GM23338 (cell line): Measurements from ENCODE around the gene NCKAP5. TPM values are rescaled to one million over a fixed set of nuclear protein-coding genes. Genes with fewer than 3 reads are reported as not detected.

ENCODE experiments used
- CREB1 ChIP-seq: fragments of 250-450 bp; sonication (Bioruptor Pico); IDR thresholded peaks from 2 replicates; pipeline ENCODE4 v1.5.0; 2020; ENCODE audit warnings: low read depth, mild to moderate bottlenecking, moderate library complexity
- JUNB ChIP-seq: IDR thresholded peaks from one replicate; pipeline ENCODE4 v1.6.1; 2016; ENCODE audit warnings: antibody characterized with exemption; ENCODE audit not compliant: unreplicated experiment
- ZNF114 ChIP-seq: fragments of 250-450 bp; sonication (Bioruptor Pico); IDR thresholded peaks from 2 replicates; pipeline ENCODE4 v1.5.0; 2020; ENCODE audit warnings: mild to moderate bottlenecking, moderate library complexity
- polyA plus RNA-seq: library from polyadenylated mRNA; unstranded; fragments of >200 nt; fragmentation: Nextera tagmentation; extraction: Ambion mirVana; gene quantifications from 2 replicates; pipeline ENCODE4 v1.2.1, GENCODE V29; 2016
- total RNA-seq: library from RNA; depleted of rRNA; stranded (reverse); fragments of >200 nt; shearing (Covaris generic); gene quantifications from 2 replicates; pipeline ENCODE4 v1.2.3, GENCODE V29; 2014
- TF ChIP-seq, protein P1 (sequence below): fragments of 250-450 bp; sonication (Bioruptor Pico); IDR thresholded peaks from 2 replicates; pipeline ENCODE4 v1.5.0; 2020; ENCODE audit warnings: mild to moderate bottlenecking, moderate library complexity
- TF ChIP-seq, protein P2 (sequence below): IDR thresholded peaks from one replicate; pipeline ENCODE4 v1.6.1; 2018; ENCODE audit warnings: antibody characterized with exemption; ENCODE audit not compliant: unreplicated experiment

The NCKAP5 gene
- total and polyA plus RNA-seq, 2 experiments from 2014 or later, result 0.34 to 0.73 TPM

DNA sequence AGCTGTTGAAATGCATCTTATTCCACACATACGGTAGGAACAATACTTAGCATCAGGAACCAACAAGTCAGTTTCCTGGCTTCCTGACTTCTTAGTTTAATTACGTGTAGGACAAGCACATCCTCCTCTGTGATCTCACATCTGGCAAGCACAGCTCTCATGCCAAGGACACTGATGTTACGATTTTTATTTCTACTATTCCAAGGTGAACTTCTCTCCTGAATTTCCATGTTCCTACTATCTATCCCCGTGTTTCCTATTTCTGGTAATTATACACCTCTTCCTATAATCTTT is 374.0 kb downstream of the NCKAP5 start (continued):
- TF ChIP-seq, protein P1, sequence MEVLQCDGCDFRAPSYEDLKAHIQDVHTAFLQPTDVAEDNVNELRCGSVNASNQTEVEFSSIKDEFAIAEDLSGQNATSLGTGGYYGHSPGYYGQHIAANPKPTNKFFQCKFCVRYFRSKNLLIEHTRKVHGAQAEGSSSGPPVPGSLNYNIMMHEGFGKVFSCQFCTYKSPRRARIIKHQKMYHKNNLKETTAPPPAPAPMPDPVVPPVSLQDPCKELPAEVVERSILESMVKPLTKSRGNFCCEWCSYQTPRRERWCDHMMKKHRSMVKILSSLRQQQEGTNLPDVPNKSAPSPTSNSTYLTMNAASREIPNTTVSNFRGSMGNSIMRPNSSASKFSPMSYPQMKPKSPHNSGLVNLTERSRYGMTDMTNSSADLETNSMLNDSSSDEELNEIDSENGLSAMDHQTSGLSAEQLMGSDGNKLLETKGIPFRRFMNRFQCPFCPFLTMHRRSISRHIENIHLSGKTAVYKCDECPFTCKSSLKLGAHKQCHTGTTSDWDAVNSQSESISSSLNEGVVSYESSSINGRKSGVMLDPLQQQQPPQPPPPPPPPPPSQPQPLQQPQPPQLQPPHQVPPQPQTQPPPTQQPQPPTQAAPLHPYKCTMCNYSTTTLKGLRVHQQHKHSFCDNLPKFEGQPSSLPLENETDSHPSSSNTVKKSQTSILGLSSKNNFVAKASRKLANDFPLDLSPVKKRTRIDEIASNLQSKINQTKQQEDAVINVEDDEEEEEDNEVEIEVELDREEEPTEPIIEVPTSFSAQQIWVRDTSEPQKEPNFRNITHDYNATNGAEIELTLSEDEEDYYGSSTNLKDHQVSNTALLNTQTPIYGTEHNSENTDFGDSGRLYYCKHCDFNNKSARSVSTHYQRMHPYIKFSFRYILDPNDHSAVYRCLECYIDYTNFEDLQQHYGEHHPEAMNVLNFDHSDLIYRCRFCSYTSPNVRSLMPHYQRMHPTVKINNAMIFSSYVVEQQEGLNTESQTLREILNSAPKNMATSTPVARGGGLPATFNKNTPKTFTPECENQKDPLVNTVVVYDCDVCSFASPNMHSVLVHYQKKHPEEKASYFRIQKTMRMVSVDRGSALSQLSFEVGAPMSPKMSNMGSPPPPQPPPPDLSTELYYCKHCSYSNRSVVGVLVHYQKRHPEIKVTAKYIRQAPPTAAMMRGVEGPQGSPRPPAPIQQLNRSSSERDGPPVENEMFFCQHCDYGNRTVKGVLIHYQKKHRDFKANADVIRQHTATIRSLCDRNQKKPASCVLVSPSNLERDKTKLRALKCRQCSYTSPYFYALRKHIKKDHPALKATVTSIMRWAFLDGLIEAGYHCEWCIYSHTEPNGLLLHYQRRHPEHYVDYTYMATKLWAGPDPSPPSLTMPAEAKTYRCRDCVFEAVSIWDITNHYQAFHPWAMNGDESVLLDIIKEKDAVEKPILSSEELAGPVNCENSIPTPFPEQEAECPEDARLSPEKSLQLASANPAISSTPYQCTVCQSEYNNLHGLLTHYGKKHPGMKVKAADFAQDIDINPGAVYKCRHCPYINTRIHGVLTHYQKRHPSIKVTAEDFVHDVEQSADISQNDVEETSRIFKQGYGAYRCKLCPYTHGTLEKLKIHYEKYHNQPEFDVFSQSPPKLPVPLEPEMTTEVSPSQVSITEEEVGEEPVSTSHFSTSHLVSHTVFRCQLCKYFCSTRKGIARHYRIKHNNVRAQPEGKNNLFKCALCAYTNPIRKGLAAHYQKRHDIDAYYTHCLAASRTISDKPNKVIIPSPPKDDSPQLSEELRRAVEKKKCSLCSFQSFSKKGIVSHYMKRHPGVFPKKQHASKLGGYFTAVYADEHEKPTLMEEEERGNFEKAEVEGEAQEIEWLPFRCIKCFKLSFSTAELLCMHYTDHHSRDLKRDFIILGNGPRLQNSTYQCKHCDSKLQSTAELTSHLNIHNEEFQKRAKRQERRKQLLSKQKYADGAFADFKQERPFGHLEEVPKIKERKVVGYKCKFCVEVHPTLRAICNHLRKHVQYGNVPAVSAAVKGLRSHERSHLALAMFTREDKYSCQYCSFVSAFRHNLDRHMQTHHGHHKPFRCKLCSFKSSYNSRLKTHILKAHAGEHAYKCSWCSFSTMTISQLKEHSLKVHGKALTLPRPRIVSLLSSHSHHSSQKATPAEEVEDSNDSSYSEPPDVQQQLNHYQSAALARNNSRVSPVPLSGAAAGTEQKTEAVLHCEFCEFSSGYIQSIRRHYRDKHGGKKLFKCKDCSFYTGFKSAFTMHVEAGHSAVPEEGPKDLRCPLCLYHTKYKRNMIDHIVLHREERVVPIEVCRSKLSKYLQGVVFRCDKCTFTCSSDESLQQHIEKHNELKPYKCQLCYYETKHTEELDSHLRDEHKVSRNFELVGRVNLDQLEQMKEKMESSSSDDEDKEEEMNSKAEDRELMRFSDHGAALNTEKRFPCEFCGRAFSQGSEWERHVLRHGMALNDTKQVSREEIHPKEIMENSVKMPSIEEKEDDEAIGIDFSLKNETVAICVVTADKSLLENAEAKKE (CRISPR knock-in tag), result no peak
- TF ChIP-seq, protein P2, sequence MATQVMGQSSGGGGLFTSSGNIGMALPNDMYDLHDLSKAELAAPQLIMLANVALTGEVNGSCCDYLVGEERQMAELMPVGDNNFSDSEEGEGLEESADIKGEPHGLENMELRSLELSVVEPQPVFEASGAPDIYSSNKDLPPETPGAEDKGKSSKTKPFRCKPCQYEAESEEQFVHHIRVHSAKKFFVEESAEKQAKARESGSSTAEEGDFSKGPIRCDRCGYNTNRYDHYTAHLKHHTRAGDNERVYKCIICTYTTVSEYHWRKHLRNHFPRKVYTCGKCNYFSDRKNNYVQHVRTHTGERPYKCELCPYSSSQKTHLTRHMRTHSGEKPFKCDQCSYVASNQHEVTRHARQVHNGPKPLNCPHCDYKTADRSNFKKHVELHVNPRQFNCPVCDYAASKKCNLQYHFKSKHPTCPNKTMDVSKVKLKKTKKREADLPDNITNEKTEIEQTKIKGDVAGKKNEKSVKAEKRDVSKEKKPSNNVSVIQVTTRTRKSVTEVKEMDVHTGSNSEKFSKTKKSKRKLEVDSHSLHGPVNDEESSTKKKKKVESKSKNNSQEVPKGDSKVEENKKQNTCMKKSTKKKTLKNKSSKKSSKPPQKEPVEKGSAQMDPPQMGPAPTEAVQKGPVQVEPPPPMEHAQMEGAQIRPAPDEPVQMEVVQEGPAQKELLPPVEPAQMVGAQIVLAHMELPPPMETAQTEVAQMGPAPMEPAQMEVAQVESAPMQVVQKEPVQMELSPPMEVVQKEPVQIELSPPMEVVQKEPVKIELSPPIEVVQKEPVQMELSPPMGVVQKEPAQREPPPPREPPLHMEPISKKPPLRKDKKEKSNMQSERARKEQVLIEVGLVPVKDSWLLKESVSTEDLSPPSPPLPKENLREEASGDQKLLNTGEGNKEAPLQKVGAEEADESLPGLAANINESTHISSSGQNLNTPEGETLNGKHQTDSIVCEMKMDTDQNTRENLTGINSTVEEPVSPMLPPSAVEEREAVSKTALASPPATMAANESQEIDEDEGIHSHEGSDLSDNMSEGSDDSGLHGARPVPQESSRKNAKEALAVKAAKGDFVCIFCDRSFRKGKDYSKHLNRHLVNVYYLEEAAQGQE, result no peak
- TF ChIP-seq JUNB, result no peak
- TF ChIP-seq CREB1 (CRISPR knock-in tag), result no peak
- no peak for TF ChIP-seq ZNF114
